ENCODE measurements around the gene TMBIM4. TPM values are rescaled to one million over a fixed set of nuclear protein-coding genes. Genes with fewer than 3 reads are reported as not detected.
"Not testable (repeated sequence)": the region's sequence is repeated elsewhere in the genome, so short reads cannot be mapped to it uniquely, and the experiment has no call there.

Gene TMBIM4
- total RNA-seq, 2 experiments from 2014 or later: 52.4 to 53.4 TPM

DNA sequence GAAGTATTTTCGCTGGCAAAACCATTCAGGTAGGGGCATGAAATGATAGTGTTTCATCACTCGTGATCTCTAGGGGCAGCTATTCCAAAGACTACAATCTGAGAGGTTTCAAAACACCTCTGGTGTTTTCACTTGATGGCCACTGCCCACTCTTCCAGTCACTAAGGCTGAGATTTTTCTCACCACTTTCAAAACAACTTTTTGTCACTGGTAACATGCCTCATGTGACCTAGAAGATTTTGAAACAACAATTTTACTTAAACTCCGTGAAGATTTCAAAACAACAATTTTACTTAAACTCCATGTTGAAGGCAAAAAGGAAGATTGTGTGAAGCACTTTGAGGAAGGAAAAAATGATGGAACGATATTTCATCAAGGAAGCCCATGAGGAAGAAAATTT is 18.0 kb upstream of the TMBIM4 start:
- CTCF ChIA-PET: interaction anchor here (0.5 kb wide), 1 partner anchor 15 kb away, joined by 4 read pairs; no protein-coding TSS in a partner anchor
- POLR2A ChIA-PET: no interaction called here

DNA sequence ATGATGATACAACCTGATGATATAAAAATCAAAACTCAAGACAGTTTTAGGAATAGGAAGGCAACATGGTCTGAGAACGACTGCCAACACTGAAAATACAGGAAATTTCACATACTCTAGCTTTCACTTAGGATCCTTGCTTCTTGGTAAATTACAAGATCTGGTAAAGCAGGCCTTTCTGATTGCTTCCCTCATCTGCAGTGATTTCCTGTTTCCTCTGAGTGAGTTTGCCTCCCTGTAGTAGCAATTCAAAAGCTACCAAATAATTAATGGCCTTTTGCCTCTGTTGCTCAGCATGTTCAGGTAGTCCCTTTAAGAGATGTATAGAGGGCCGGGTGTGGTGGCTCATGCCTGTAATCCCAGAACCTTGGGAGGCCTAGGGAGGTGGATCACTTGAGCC is 17.2 kb upstream of the TMBIM4 start:
- ChIA-PET CTCF (interaction anchor here (0.5 to 1.4 kb wide), 2 partner anchors 14 to 18 kb away, joined by 3 to 4 read pairs; no protein-coding TSS in a partner anchor), POLR2A (no interaction called here)

GRCh38 chr12:66184822-66185221 is 15.0 kb upstream of the TMBIM4 start:
- POLR2A ChIA-PET, CTCF ChIA-PET: not testable (repeated sequence)

DNA sequence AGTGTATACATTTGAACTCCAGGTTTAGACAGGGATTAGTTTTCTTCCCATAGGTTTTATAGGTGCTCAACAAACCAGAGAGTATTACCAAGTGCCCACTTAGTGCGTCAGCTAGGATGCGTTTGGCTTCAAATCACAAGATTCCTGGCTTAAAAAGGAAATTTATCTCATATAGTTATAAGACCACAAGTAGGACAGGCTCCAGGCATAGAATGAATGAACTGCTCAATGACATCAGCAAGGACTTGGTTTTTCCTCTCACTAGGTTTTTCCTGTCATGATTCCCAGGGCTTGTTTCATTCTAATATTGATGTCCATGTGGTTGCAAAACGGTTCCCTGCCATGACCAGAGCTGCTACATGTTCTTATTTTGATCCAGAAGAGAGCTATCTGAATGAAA is 13.2 kb upstream of the TMBIM4 start:
- POLR2A ChIA-PET: no interaction called here
- CTCF ChIA-PET: no interaction called here

- POLR2A ChIA-PET: no interaction called here
- CTCF ChIA-PET: interaction anchor here (1.6 kb wide), 1 partner anchor 233 kb away, joined by 3 read pairs; no protein-coding TSS in a partner anchor
These were observed 6.5 kb upstream of the TMBIM4 start for GRCh38 chr12:66176105-66176900.

DNA sequence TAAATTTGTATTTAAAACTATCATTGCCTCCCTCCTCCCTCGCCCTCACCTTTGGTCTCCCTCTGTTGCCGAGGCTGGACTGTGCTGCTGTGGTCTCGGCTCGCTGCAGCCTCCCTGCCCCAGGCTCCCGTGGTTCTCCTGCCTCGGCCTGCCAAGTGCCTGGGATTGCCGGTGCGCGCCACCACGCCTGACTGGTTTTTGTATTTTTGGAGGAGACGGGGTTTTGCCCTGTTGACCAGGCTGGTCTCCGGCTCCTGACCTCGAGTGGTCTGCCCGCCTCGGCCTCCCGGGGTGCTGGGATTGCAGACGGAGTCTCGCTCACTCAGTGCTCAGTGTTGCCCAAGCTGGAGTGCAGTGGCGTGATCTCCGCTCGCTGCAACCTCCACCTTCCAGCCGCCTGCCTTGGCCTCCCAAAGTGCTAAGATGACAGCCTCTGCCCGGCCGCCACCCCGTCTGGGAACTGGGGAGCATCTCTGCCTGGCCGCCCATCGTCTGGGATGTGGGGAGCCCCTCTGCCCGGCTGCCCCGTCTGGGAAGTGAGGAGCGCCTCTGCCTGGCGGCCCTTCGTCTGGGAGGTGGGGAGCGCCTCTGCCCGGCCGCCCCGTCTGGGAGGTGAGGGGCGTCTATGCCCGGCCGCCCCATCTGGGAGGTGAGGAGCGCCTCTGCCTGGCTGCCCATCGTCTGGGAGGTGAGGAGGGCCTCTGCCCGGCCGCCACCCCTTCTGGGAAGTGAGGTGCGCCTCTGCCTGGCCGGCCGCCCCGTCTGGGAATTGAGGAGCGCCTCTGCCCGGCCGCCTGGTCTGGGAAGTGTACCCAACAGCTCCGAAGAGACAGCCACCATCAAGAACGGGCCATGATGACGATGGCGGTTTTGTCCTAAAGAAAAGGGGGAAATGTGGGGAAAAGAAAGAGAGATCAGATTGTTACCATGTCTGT is 4.9 kb upstream of the TMBIM4 start:
- CTCF ChIA-PET, POLR2A ChIA-PET: not testable (repeated sequence)

DNA sequence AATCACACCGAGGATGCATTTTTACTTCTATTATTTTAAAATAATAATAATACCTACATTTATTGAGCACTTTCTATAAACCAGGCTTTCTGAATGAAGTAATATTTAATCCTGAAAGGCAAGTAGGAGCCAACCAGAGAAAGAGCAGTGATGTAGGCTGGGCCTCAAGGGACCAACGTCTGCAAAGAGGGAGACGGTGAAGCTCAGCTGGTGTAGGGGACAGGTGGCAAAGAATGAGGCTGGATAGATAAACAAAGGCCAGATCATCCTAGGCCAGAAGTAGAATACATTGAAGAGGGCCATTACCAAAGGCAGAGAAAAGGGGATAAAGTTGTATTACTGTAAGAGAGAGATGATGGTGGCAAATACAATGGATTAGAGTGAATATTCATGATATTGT is 810 bp upstream of the TMBIM4 start:
- CTCF ChIA-PET: interaction anchor here (2.4 kb wide), 1 partner anchor 39 kb away, joined by 11 read pairs; the partner anchor contains the start of gene LLPH
- POLR2A ChIA-PET: interaction anchor here (0.7 to 2.1 kb wide), 2 partner anchors 40 to 102 kb away, joined by 4 to 25 read pairs; partner anchors contain the start of gene LLPH

DNA sequence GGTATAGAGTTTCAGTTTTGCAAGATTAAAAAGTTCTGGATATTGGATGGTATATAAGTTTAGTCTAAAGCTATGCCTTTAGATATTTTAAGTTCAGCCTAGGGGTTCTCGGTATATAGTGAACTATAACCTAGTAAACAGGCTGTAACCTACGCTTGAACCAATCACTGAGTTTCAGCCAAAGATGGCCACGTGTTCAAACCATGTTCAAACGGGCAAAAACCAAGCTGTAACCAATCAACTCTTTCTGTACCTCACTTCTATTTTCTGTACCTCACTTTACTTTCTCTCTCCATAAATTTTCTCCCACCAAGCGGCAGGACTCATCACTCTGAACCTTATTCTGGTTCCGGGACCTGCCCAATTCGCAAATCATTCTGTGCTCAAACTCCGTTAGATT is 1.4 kb downstream of the TMBIM4 start:
- ChIA-PET CTCF (interaction anchor here (1.4 to 2.4 kb wide), 3 partner anchors 10 to 37 kb away, joined by 3 to 11 read pairs (median 11); partner anchors contain the start of gene LLPH), POLR2A (interaction anchor here (0.6 to 2.1 kb wide), 4 partner anchors 10 to 66 kb away, joined by 3 to 25 read pairs (median 6); partner anchors contain the start of gene LLPH)

GRCh38 chr12:66166561-66166960 is 3.2 kb downstream of the TMBIM4 start:
- ChIA-PET POLR2A (no interaction called here), CTCF (no interaction called here)

DNA sequence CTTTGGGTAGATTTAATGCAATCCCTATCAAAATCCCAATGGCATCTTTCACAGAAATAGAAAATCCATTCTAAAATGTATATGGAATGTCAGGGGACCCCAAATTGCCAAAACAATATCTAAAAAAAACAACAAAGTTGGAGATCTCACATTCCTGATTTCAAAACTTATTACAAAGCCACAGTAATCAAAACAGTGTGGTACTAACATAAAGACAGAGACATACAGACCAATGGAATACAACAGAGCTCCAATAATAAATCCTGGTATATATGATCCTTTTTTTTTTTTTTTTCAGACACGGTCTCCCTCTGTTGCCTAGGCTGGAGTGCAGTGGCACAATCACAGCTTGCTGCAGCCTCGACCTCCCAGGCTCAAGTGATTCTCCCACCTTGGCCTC is 4.7 kb downstream of the TMBIM4 start:
- CTCF ChIA-PET: interaction anchor here (0.6 kb wide), 1 partner anchor 227 kb away, joined by 3 read pairs; no protein-coding TSS in a partner anchor
- POLR2A ChIA-PET: no interaction called here

DNA sequence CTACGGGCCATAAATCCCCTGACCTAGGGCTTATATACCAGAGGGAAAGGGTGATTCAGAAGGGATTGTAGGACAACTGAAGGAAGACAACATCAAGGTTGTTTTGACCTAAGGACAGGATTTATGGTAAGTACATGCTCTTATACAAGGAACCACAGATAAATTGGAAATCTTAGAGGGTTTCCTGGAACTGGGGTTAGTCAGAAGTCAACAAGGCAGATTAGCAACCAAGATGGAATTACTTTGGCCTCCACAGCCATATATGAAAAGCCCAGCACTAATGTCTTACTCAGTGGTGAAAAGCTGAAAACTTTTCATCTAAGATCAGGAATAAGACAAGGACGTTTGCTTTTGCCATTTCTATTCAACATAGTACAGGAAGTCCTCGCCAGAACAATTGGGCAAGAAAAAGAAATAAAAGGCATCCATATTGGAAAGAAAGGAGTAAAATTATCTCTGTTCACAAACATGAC is 5.4 kb downstream of the TMBIM4 start:
- CTCF ChIA-PET: no interaction called here
- POLR2A ChIA-PET: no interaction called here

DNA sequence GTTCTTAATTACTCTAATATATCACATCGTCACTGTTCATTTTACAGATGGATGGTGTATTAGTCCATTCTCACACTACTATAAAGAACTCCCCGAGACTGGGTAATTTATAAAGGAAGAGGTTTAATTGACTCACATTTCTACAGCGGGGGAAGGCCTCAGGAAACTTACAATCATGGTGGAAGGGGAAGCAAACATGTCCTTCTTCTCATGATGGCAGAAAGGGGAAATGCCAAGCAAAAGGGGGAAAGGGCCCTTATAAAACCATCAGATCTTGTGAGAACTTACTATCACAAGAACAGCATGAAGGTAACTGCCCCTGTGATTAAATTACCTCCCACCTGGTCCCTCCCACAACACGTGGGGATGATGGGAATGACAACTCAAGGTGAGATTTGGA is 6.5 kb downstream of the TMBIM4 start:
- CTCF ChIA-PET: no interaction called here
- POLR2A ChIA-PET: no interaction called here

DNA sequence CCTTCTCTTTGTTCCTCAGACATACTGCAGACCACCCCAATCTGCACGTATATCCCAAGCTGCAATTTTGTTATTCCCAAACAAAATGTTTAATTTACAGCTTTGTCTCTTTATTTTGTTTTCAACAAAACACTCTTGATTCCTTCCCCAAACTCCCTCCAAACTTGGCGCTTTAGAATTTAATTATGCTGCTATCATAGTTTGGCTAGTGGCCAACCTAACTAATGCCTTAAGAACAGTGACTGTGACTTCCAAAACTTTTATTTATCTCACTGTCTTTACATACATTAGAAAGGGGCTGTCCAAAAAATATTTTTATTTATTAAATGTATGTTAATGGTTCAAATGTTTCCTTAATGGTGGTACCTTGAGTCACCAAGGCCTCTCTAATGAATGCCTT is 7.1 kb downstream of the TMBIM4 start:
- CTCF ChIA-PET: no interaction called here
- POLR2A ChIA-PET: no interaction called here

- ChIA-PET CTCF (no interaction called here), POLR2A (no interaction called here)
These were observed 9.1 kb downstream of the TMBIM4 start for GRCh38 chr12:66160704-66161103.

GRCh38 chr12:66159123-66159522 is 10.7 kb downstream of the TMBIM4 start:
- CTCF ChIA-PET: interaction anchor here (1.5 to 2.3 kb wide), 2 partner anchors 10 to 187 kb away, joined by 3 to 11 read pairs; partner anchors contain the start of gene TMBIM4
- POLR2A ChIA-PET: interaction anchor here (0.6 to 1.7 kb wide), 2 partner anchors 10 to 21 kb away, joined by 3 to 9 read pairs; partner anchors contain the start of gene TMBIM4

GRCh38 chr12:66156654-66157053 is 13.1 kb downstream of the TMBIM4 start:
- ChIA-PET CTCF (no interaction called here), POLR2A (no interaction called here)

DNA sequence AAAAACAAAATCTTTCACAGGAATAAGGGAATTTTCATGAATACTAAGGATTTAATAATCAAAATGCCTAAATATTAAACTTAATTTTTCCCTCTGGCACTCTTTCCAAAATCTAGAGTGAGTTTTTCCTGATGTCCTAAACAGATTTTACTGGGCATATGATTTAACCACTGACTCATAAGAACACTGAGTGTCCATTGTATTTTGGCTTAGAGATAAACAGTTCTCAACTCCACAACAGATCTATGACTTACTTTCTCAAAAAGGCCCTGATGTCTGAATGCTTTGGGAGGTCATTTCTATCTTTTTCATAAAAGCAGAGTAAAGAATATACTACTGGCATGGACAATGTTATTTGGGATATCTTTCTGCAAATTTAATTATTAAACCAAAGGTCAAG is 15.0 kb downstream of the TMBIM4 start:
- ChIA-PET POLR2A (no interaction called here), CTCF (no interaction called here)

- ChIA-PET CTCF (no interaction called here), POLR2A (no interaction called here)
These were observed 17.1 kb downstream of the TMBIM4 start for GRCh38 chr12:66152732-66153131.

- CTCF ChIA-PET: no interaction called here
- POLR2A ChIA-PET: interaction anchor here (1.1 kb wide), 1 partner anchor 19 kb away, joined by 3 read pairs; the partner anchor contains the start of gene LLPH
These were observed 19.9 kb downstream of the TMBIM4 start for GRCh38 chr12:66149702-66150398.

Data from activated CD8-positive, alpha-beta memory T cell treated with anti-CD3 and anti-CD28 coated beads for 36 hours (primary cell).